ENCODE data around the gene SPACA4. TPM values are rescaled to one million over a fixed set of nuclear protein-coding genes. Genes with fewer than 3 reads are reported as not detected.

The SPACA4 gene
- total RNA-seq, 4 donors from 2014 or later = not detected

DNA sequence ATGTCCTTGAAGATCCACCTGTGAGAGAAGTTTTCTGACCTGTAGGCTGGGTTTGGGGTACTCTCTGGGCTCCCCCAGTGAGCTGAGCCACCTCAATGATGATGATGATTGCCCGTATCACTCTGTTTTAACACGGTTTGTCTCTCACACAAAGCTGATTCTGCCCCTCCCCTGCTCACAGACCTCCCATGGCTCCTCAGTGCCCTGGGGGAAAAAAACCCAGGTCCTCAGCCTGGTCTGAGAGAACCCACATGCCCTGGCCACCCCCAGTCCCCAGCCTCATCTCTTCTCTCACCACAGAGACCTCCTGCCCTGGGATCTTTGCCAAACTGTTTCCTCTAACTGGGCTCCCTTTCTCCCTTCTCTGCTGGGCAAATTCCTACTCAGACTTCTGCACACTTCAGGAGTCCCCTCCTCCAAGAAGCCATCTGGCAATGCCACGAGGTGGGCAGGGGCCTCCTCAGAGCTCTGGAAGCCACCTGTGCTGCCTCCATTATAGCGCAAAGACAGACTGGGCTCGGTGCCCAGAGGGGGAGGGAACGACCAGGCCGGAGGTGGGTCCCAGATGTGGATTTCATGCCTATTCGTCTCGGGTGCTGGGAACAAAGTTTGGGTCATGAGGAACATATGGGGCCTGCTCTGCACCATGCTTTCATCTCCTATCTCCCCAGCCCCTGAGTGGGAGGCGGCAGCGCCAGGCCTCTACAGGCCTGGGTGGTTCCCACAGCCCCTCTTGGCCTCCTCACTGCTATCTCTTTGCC, 47.9 kb downstream of the SPACA4 start:
- WGBS, 2 donors (ENCODE audit: low coverage in 1 of 2) = 40 to 70% methylated on average over 1 to 4 of the region's 11 CpGs

DNA sequence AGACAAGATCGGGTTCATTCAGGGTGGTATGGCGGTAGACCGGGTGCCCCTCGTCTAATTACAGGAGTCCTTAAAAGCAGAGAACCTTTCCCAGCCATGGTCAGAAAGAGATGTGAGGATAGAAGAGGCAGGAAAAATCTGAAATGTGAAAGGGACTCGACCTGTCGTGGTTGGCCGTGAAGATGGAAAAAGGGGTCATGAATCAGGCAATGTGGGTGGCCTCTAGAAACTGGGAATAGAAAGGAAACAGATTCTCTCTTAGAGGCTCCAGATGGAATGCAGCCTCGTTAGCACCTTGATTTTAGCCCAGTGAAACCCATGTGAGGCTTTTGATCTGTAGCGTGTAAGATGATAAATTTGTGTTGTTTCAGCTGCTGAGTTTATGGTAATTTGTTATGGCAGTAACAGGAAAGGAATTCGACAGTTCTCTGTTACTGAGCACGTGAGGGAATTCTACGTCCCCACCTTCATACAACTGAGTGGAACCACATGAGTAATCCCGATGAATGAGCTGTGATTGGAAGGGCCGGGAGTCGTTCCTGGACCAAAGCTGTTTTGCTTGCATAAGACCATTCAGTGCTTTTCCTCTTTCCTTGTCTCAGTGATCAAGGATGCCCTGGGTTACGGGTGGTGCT, 50.4 kb downstream of the SPACA4 start:
- H3K27me3 ChIP-seq = no peaks in the 10 kb centered on the region
- peaks cover 0 to 12% (median 0%) of the 10 kb centered on the region in 3 donors for H3K4me1 ChIP-seq
- TF ChIP-seq EP300 (IDR thresholded peaks at IDR 0.05) = no peak
- no peak overlapping the region for H3K4me3 ChIP-seq
- H3K36me3 ChIP-seq = no peaks in the 10 kb centered on the region
- H3K9me3 ChIP-seq = no peaks in the 10 kb centered on the region
- WGBS, 2 donors (ENCODE audit: low coverage in 1 of 2) = 43 to 54% methylated on average over 14 to 15 of the region's 16 CpGs
- ATAC-seq = no peak
- no peak overlapping the region for H3K27ac ChIP-seq

More for the DNA sequence above, 47.9 kb downstream of the SPACA4 start:
- H3K4me3 ChIP-seq = no peak overlapping the region
- H3K36me3 ChIP-seq = no peaks in the 10 kb centered on the region
- TF ChIP-seq POLR2AphosphoS5 (IDR thresholded peaks at IDR 0.05) (no peak), EP300 (IDR thresholded peaks at IDR 0.05) (no peak), POLR2A (IDR thresholded peaks at IDR 0.05) (no peak)
- TF ChIP-seq, protein P1, sequence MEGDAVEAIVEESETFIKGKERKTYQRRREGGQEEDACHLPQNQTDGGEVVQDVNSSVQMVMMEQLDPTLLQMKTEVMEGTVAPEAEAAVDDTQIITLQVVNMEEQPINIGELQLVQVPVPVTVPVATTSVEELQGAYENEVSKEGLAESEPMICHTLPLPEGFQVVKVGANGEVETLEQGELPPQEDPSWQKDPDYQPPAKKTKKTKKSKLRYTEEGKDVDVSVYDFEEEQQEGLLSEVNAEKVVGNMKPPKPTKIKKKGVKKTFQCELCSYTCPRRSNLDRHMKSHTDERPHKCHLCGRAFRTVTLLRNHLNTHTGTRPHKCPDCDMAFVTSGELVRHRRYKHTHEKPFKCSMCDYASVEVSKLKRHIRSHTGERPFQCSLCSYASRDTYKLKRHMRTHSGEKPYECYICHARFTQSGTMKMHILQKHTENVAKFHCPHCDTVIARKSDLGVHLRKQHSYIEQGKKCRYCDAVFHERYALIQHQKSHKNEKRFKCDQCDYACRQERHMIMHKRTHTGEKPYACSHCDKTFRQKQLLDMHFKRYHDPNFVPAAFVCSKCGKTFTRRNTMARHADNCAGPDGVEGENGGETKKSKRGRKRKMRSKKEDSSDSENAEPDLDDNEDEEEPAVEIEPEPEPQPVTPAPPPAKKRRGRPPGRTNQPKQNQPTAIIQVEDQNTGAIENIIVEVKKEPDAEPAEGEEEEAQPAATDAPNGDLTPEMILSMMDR (IDR thresholded peaks at IDR 0.05) = no peak
- H3K27ac ChIP-seq = no peak overlapping the region
- H3K27me3 ChIP-seq = no peaks in the 10 kb centered on the region
- no peaks in the 10 kb centered on the region for H3K9me3 ChIP-seq
- no peaks in the 10 kb centered on the region for H3K4me1 ChIP-seq
- no peak for ATAC-seq

Other genes starting within 250 kb of the SPACA4 start
- gene TMEM143, start 242.8 kb upstream of the SPACA4 start, total RNA-seq = 10 to 100 TPM in 1 of 4 donors, 1 to 10 TPM in 3; 2.8 to 13.1 (median 6.6) TPM
- gene SYNGR4, start 242.4 kb upstream of the SPACA4 start, total RNA-seq = not detected
- 10 to 100 TPM; 60.4 to 87.9 (median 70.8) TPM for gene KDELR1, start 215.2 kb upstream of the SPACA4 start, total RNA-seq
- under 1 TPM in 3 of 4 donors, not detected in 1; 0.08 to 0.62 (median 0.47) TPM for gene GRIN2D, start 213.1 kb upstream of the SPACA4 start, total RNA-seq
- gene GRWD1, start 160.8 kb upstream of the SPACA4 start, total RNA-seq = 10 to 100 TPM; 28.9 to 33.1 (median 32.7) TPM
- gene KCNJ14, start 151.2 kb upstream of the SPACA4 start, total RNA-seq = under 1 TPM in 3 of 4 donors, not detected in 1; 0.16 to 0.42 (median 0.27) TPM
- gene CYTH2, start 137.4 kb upstream of the SPACA4 start, total RNA-seq = 10 to 100 TPM; 28.6 to 56.7 (median 47.0) TPM
- gene LMTK3, start 94.9 kb upstream of the SPACA4 start, total RNA-seq = 1 to 10 TPM in 1 of 4 donors, under 1 TPM in 3; 0.13 to 1.2 (median 0.30) TPM
- 1 to 10 TPM in 2 of 4 donors, under 1 TPM in 1, not detected in 1; 0.93 to 3.9 (median 1.0) TPM for gene SULT2B1, start 54.6 kb upstream of the SPACA4 start, total RNA-seq
- 1 to 10 TPM in 1 of 4 donors, not detected in 3; 1.5 TPM for gene FAM83E, start 8.3 kb downstream of the SPACA4 start, total RNA-seq
- 1,000 to 10,000 TPM; 1,261 to 2,300 (median 1,588) TPM for gene RPL18, start 12.4 kb downstream of the SPACA4 start, total RNA-seq
- 10 to 100 TPM in 3 of 4 donors, 1 to 10 TPM in 1; 7.2 to 17.9 (median 13.7) TPM for gene SPHK2, start 12.8 kb downstream of the SPACA4 start, total RNA-seq
- gene DBP, start 30.6 kb downstream of the SPACA4 start, total RNA-seq = 10 to 100 TPM in 2 of 4 donors, 1 to 10 TPM in 2; 2.9 to 16.8 (median 8.9) TPM
- 10 to 100 TPM in 3 of 4 donors, 1 to 10 TPM in 1; 10.0 to 28.5 (median 12.5) TPM for gene CA11, start 39.4 kb downstream of the SPACA4 start, total RNA-seq
- 1 to 10 TPM in 2 of 4 donors, under 1 TPM in 1, not detected in 1; 0.78 to 2.3 (median 1.1) TPM for gene NTN5, start 66.3 kb downstream of the SPACA4 start, total RNA-seq
- gene FUT2, start 89.2 kb downstream of the SPACA4 start, total RNA-seq = 1 to 10 TPM in 1 of 4 donors, not detected in 3; 3.4 TPM
- gene MAMSTR, start 113.0 kb downstream of the SPACA4 start, total RNA-seq = 1 to 10 TPM in 2 of 4 donors, under 1 TPM in 2; 0.25 to 3.7 (median 1.3) TPM
- gene RASIP1, start 133.9 kb downstream of the SPACA4 start, total RNA-seq = 10 to 100 TPM in 3 of 4 donors, 1 to 10 TPM in 1; 9.8 to 16.4 (median 10.3) TPM
- under 1 TPM in 1 of 4 donors, not detected in 3; 0.27 TPM for gene IZUMO1, start 140.2 kb downstream of the SPACA4 start, total RNA-seq
- 1 to 10 TPM in 3 of 4 donors, under 1 TPM in 1; 0.54 to 3.5 (median 2.6) TPM for gene FUT1, start 145.9 kb downstream of the SPACA4 start, total RNA-seq
- gene FGF21, start 148.8 kb downstream of the SPACA4 start, total RNA-seq = not detected
- 10 to 100 TPM; 46.6 to 77.8 (median 57.8) TPM for gene BCAT2, start 204.3 kb downstream of the SPACA4 start, total RNA-seq
- gene HSD17B14, start 229.7 kb downstream of the SPACA4 start, total RNA-seq = 10 to 100 TPM in 2 of 4 donors, 1 to 10 TPM in 2; 5.3 to 12.5 (median 8.2) TPM